GM12874 (cell line): ENCODE results near the gene FTO.

Source experiments
- TF ChIP-seq, protein P1 (sequence below): IDR thresholded peaks from 2 replicates; pipeline ENCODE4 v1.5.1; 2011; ENCODE audit warnings: low read depth, mild to moderate bottlenecking, control low read depth, low read length, moderate library complexity; ENCODE audit not compliant: insufficient read depth

FTO gene

DNA sequence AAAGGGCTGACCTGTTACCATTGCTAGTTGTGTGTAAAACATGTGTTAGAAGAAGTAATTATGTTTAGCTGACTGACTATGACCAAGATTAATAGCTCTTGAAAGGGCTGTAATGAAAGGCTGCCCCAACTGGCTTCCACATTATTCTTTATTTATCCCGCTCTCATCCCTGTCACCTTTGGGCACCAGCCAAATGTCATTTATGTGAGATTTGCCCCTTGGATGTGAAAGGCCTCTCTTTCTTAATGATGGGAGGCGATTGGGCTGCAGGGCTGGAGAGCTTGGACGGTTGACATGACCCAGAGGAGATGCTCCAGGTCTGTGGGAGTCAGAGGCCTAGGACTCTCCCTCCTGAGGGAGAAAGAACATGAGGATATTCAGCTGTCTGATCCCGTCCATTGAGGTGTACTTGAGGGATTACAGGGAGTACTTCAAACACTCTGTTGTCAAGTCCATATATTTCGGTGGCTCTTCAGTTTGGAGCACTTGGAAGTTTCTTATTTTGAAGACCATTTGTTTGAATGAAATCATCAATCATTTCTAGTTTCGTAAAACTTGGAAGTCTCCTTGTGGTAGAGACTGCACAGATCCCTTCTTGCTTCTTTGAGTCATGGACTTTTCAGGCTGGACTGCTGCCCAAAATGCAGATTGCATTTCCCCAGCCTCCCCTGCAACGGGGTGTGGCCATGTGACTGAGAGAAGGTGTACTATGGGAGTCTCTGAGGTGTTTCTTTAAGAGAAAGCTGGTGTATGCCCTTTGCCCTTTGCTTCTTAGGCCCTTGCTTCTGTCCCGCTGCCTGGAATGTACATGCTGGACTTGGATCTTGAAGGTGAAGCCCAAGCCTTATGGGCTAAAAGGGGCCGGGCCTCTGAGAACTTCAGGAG, 51.3 kb downstream of the FTO start:
- TF ChIP-seq, protein P1, sequence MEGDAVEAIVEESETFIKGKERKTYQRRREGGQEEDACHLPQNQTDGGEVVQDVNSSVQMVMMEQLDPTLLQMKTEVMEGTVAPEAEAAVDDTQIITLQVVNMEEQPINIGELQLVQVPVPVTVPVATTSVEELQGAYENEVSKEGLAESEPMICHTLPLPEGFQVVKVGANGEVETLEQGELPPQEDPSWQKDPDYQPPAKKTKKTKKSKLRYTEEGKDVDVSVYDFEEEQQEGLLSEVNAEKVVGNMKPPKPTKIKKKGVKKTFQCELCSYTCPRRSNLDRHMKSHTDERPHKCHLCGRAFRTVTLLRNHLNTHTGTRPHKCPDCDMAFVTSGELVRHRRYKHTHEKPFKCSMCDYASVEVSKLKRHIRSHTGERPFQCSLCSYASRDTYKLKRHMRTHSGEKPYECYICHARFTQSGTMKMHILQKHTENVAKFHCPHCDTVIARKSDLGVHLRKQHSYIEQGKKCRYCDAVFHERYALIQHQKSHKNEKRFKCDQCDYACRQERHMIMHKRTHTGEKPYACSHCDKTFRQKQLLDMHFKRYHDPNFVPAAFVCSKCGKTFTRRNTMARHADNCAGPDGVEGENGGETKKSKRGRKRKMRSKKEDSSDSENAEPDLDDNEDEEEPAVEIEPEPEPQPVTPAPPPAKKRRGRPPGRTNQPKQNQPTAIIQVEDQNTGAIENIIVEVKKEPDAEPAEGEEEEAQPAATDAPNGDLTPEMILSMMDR: no peak

DNA sequence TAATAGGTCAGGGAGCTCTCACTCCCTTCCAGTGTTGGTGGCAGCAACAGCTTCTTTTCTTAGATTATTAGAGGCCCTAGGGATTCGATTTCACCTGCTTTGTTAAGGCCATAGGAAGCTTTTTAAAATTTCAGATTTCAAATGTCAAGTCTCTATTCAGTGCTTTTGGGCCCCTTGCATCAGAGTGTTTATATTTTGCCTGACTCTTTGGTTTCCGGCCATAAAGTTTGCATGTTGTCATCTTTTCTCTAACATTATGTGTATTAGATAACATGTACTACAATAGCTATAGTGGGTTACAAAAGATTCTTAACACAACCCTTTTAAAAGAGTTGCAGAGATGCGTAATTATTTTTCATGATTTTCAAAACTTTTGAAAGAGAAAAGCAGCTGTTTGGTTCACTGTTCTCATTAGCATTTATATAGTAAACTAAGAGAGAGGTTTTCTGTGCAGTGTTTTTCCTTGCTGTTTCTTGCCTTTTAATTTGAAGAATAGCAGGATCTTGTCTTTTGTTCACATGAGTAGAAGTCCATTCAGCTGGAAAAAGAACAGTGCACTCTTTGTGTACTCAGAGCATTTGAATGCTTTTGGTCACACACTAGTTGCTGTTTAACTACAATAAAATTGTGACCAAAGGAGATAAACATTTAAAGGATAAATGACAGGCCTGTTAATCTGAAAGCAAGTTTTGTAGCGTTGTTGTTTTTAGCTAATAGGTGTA, 52.5 kb downstream of the FTO start:
- TF ChIP-seq, protein P1: no peak

DNA sequence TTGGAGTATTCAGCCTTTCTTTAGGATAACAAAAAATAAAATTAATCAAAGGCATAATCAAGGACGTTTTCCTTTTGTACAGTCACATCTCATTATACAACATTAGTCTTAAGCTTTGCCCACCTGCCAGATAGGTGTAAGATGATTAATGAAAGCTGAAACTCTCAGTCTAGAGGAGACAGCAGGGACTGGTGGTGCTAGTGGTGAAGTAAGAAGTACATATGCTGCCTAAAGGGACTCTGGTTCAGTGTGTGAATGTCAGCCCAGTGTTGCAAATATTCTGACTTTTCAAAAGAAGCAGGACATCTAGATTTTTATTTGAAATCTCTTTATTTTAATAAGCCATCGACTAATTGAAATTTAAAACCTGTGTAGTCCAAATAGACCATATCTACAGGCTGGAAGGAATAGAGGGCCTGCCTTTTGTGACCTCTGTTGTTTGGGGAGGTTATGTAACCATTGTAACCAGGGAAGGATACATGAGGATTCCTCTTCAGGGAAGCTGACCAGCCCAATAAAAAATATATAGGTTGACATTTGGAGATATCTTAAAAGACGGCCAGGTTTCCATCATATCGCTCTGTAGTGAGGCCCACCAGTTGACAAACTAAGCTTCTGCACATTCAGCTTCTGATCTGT, 54.1 kb downstream of the FTO start:
- TF ChIP-seq, protein P1: no peak

DNA sequence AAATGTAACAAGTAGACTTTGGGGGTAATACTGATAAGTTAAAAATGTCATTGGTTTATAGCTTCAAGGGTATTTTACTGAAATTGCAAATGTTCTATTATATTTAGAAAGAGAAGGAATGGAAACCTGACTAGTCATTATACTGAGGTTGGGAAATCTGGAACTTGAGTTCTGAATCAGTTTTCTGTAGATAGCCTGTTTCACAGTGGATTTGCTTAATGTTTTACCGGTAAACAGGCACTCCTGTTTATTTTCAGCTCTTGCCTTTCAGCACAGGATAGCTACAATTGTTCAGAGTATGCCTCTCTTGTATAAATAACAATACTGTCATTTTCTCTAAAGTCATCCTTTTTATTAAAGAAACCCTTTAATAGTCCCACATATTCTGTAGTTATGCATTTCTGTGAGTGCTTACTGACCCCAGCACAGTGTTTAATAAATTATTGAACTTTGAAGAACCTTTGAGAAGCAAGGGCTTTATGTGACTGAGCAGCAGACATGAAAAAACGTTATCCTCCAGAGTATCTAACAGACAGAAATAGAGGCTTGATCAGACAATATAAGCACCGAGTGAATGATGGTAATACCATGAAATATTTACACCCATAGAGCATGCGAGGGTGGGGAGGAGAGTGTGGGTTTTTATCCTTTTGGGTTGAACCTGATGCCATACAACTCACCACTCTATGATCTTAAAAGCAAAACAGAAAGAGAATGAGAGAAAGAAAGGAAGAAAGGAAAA, 58.2 kb downstream of the FTO start:
- TF ChIP-seq, protein P1: no peak

DNA sequence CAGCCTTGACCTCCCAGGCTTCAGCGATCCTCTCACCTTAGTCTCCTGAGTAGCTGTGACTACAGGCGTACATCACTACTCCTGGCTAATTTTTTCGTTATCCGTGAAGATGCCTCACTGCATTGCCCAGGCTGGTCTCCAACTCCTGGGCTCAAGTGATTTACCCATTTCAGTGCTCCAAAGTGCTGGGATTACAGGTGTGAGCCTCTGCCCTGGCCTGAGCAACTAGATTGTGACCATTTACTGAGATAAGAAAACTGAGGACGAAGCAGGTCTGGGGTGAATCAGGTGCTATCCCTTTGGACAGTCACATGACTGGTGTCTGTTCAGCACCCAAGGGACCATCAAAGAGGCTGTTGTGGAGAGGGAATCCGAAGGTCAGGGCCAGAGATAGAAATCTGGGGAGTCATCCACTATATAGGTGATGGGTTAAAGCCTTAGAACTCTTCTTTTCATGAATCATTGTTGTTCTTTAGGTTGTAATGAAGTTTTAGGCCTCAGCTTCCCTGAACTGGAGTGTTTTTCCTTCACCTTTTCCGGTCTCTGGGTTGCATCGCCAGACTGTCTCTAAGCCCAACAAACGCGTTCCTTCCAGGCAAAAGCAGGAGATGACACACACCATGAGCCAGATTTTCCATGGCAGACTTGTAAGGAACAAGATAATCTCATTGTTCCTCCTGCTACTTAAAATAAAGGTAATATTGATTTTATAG, 62.5 kb downstream of the FTO start:
- TF ChIP-seq, protein P1: no peak

DNA sequence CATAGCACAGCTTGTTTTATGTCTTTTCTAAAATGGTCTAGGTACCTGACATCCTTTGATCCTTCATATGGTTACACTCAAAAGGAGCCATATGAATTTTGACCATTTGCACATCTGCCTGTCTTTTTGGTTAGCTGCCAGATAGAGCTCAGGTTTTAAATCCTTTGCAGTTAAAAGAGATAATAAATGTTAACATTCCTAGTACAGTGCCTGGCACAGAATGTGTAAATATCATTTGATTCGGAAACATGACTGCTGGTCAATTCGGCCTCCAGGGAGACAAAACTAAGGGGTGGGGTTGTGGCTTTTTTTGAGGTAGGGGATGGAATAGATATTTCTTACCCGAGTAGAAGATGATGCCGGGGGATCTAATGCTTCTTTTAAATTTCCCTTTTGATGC, 64.2 kb downstream of the FTO start:
- TF ChIP-seq, protein P1: no peak
